ENCODE results near the gene RND3. TPM values are rescaled to one million over a fixed set of nuclear protein-coding genes. Genes with fewer than 3 reads are reported as not detected.

The RND3 gene
- total and polyA plus RNA-seq, 2 experiments from 2014 or later = 3.3 to 4.2 TPM

GRCh38 chr2:150485114-150485870 is 2.2 kb downstream of the RND3 start:
- H3K4me1 ChIP-seq (ENCODE audit: low read depth) = peaks cover 9% of the 10 kb centered on the region
- DNase-seq (ENCODE audit: low read depth in 1 of 2, low spot score in 1 of 2) = peak; percentile 73 to 80
- TF ChIP-seq CTCF (IDR thresholded peaks at IDR 0.05; ENCODE audit: low read depth, low read length) = peak; percentile 39
- peak overlapping the region; percentile 64 for H3K4me3 ChIP-seq
- H3K27ac ChIP-seq = peak overlapping the region; percentile 70
- no peaks in the 10 kb centered on the region for H3K36me3 ChIP-seq
- no peaks in the 10 kb centered on the region for H3K27me3 ChIP-seq
- no peaks in the 10 kb centered on the region for H3K9me3 ChIP-seq (ENCODE audit: low read depth)

GRCh38 chr2:150484461-150485021 is 2.9 kb downstream of the RND3 start:
- H3K4me1 ChIP-seq (ENCODE audit: low read depth) = peaks cover 9% of the 10 kb centered on the region
- no peak overlapping the region for H3K27ac ChIP-seq

DNA sequence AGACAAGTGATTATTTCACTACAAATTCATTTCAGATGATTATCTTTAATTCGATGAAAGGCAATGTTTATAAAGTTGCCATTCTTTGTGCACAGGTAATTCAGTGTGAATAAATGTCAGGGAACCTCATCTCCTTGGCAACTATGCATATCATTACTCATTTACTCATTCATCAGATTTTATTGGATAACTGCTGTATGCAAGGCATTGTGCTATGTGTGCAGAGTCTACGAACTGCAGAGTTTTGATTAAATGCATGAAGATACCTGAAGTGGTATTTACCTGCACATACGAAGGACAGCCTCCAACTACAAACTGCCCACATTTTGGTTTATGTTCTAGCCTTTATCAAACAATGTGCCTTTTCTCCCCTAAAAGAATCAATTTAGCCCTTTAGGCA is 3.5 kb downstream of the RND3 start:
- TF ChIP-seq CTCF (IDR thresholded peaks at IDR 0.05; ENCODE audit: low read depth, low read length) = no peak
- H3K4me3 ChIP-seq = no peak overlapping the region
- no peaks in the 10 kb centered on the region for H3K9me3 ChIP-seq (ENCODE audit: low read depth)
- peaks cover 9% of the 10 kb centered on the region for H3K4me1 ChIP-seq (ENCODE audit: low read depth)
- DNase-seq (ENCODE audit: low read depth in 1 of 2, low spot score in 1 of 2) = no peak
- H3K27me3 ChIP-seq = no peaks in the 10 kb centered on the region
- H3K36me3 ChIP-seq = no peaks in the 10 kb centered on the region
- H3K27ac ChIP-seq = no peak overlapping the region

More at GRCh38 chr2:150484461-150485021, 2.9 kb downstream of the RND3 start:
- no peaks in the 10 kb centered on the region for H3K36me3 ChIP-seq
- no peak for TF ChIP-seq CTCF (IDR thresholded peaks at IDR 0.05; ENCODE audit: low read depth, low read length)
- no peaks in the 10 kb centered on the region for H3K27me3 ChIP-seq
- H3K4me3 ChIP-seq = peak overlapping the region; percentile 64
- no peaks in the 10 kb centered on the region for H3K9me3 ChIP-seq (ENCODE audit: low read depth)
- DNase-seq (ENCODE audit: low read depth in 1 of 2, low spot score in 1 of 2) = peak in 1 of 2 donors; percentile 49

- Histone ChIP-seq H3K27me3 (no peaks in the 10 kb centered on the region), H3K4me3 (no peak overlapping the region)
- no peak for TF ChIP-seq CTCF (IDR thresholded peaks at IDR 0.05; ENCODE audit: low read depth, low read length)
Observed at GRCh38 chr2:150483532-150483931, 3.9 kb downstream of the RND3 start.

DNA sequence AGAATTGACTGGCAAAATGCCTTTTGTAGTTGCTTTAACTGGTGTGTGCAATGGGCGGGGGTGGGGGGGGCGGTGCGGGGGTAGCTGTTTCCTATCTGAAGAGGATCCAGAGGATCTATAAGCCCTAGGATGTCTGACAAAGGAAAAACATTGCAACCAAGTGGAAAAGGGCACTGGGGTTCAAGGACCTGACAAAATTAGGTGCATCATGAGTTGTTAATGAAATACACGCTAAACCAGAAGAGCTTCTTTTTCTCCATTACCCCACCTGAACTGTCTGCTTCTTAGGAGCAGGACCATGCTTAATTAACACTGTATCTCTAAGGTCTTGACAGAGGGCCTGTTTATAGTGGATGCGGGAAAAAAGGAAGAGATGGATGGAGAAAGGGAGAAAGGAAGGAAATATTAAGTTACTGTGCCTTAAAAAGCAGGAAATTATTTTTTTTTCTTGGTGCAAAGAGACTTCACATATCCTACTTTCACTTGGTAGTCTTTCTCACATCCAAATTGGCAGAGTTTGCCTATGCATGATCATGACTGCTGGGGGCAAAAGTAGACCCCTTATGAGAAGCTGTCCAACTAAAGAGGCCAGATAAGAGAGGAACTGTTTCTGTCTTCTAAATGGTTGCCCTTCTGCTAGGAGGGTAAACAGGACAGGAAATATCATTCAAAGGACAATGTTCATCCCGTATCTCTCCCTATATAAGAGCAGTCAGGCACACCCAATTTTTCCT is 4.6 kb downstream of the RND3 start:
- Histone ChIP-seq H3K4me1 (ENCODE audit: low read depth) (peaks cover 15% of the 10 kb centered on the region), H3K27me3 (no peaks in the 10 kb centered on the region), H3K27ac (no peak overlapping the region), H3K9me3 (ENCODE audit: low read depth) (no peaks in the 10 kb centered on the region), H3K4me3 (no peak overlapping the region), H3K36me3 (no peaks in the 10 kb centered on the region)
- no peak for DNase-seq (ENCODE audit: low read depth in 1 of 2, low spot score in 1 of 2)
- TF ChIP-seq CTCF (IDR thresholded peaks at IDR 0.05; ENCODE audit: low read depth, low read length) = no peak

More at GRCh38 chr2:150483532-150483931, 3.9 kb downstream of the RND3 start:
- no peak for DNase-seq (ENCODE audit: low read depth in 1 of 2, low spot score in 1 of 2)
- H3K36me3 ChIP-seq = no peaks in the 10 kb centered on the region
- H3K4me1 ChIP-seq (ENCODE audit: low read depth) = peaks cover 13% of the 10 kb centered on the region
- H3K9me3 ChIP-seq (ENCODE audit: low read depth) = no peaks in the 10 kb centered on the region
- H3K27ac ChIP-seq = no peak overlapping the region

Measured in cardiac muscle cell (in vitro differentiated cells and primary cell).